Stomach (tissue), 4 donors: ENCODE measurements around the gene LYL1.

Experiments used
- CTCF ChIP-seq, 7 experiments: fragments of 450-650 bp in 4 of 7; fragments of 200-600 bp in 3 of 7; sonication (generic) in 3 of 7; IDR thresholded peaks; one replicate each; pipeline ENCODE4 v1.5.1; 2016 to 2019; ENCODE audit warnings: antibody characterized with exemption in 7 of 7, control low read depth in 2 of 7, mild to moderate bottlenecking in 1 of 7
- POLR2A ChIP-seq, 4 donors: fragments of 450-650 bp; IDR thresholded peaks; one replicate each; pipeline ENCODE4 v1.6.1; 2016; ENCODE audit warnings: antibody characterized with exemption in 4 of 4, control low read depth in 2 of 4, mild to moderate bottlenecking in 1 of 4, moderate library complexity in 1 of 4

GRCh38 chr19:13076787-13077186 lies 25.9 kb downstream of the LYL1 start:
- TF ChIP-seq CTCF (IDR thresholded peaks at IDR 0.05): no peak
- no peak for TF ChIP-seq POLR2A (IDR thresholded peaks at IDR 0.05)
